Measurements from ENCODE around the gene IGFBP2. TPM values are rescaled to one million over a fixed set of nuclear protein-coding genes. Genes with fewer than 3 reads are reported as not detected.

Gene IGFBP2
- total and polyA plus RNA-seq, 2 of the 8 experiments (the other 6 are each of a cell fraction or from before 2014, with no cell fraction given), result 326 to 782 TPM

- H3K56ac ChIP-seq (replicated peaks; ENCODE audit: insufficient read length, low read depth, low read length), result no peak overlapping the region
- ChIA-PET POLR2A (ENCODE audit: partially characterized antibody) (interaction anchor here (0.8 to 1.2 kb wide), 5 partner anchors 15 to 168 kb away, joined by 3 to 5 read pairs (median 3); partner anchors contain the start of gene RPL37A), CTCF (ENCODE audit: partially characterized antibody) (interaction anchor here (0.6 to 15.9 kb wide), 39 partner anchors 8 to 1792 kb away, joined by 3 to 493 read pairs (median 6); partner anchors contain the start of genes IGFBP2 and IGFBP5)
- no peak overlapping the region for H2AFZ ChIP-seq (ENCODE audit: low read length)
- no peak overlapping the region for H3K14ac ChIP-seq (ENCODE audit: insufficient read length)
- no peak overlapping the region for H2BK120ac ChIP-seq (replicated peaks; ENCODE audit: low read depth, low read length)
- H4K5ac ChIP-seq (ENCODE audit: insufficient read length, low read depth, low read length), result no peak overlapping the region
- H3K4ac ChIP-seq (replicated peaks; ENCODE audit: insufficient read length, low read depth, low read length), result no peak overlapping the region
- H2AK5ac ChIP-seq (ENCODE audit: low read depth, low read length), result no peak overlapping the region
- no peak overlapping the region for H3K27ac ChIP-seq (ENCODE audit: low read depth, low read length)
- no peak overlapping the region for H3K18ac ChIP-seq (ENCODE audit: extremely low read depth, low read length)
- no peak overlapping the region for H4K91ac ChIP-seq (replicated peaks; ENCODE audit: insufficient read length, low read length)
- no peak overlapping the region for H2BK20ac ChIP-seq (ENCODE audit: low read length)
- H3K4me1 ChIP-seq (replicated peaks in 1 of 4; ENCODE audit: control insufficient read depth in 3 of 4, insufficient read depth in 4 of 4, low read length in 3 of 4), result peaks cover 0 to 13% (median 10%) of the 10 kb centered on the region in 4 experiments; a peak in 6 of 7 replicates
- FAIRE-seq (peak; percentile 99), DNase-seq (ENCODE audit: low read depth in 1 of 2, low spot score in 2 of 2) (peak; percentile 71 to 92)
- peaks cover 0 to 16% (median 9%) of the 10 kb centered on the region in 4 experiments; a peak in 5 of 8 replicates for H3K36me3 ChIP-seq (ENCODE audit: control insufficient read depth in 2 of 4, insufficient read depth in 4 of 4, low read length in 3 of 4)
- no peaks in the 10 kb centered on the region for H3K79me2 ChIP-seq (ENCODE audit: control insufficient read depth in 1 of 2, insufficient read depth in 2 of 2, low read length in 2 of 2)
- H3K9ac ChIP-seq (replicated peaks in 1 of 4; ENCODE audit: extremely low read depth in 1 of 4, low read depth in 3 of 4, low read length in 3 of 4), result no peak overlapping the region
- H3K27me3 ChIP-seq (replicated peaks in 1 of 4; ENCODE audit: control insufficient read depth in 3 of 4, extremely low read depth in 1 of 4, insufficient read depth in 3 of 4, low read length in 3 of 4), result no peaks in the 10 kb centered on the region
- no peak overlapping the region for H3K23ac ChIP-seq (ENCODE audit: insufficient read length)
- 35% methylated on average over 9 of the region's 9 CpGs; no CpG with 5 or more reads in 1 of the 2 experiments for WGBS, 2 experiments (ENCODE audit: extremely low coverage in 1 of 2, insufficient coverage in 1 of 2, insufficient read length in 1 of 2, insufficient replicate concordance in 2 of 2, low coverage in 1 of 2, low lambda C conversion rate in 2 of 2, missing lambda C conversion rate in 1 of 2)
- no peaks in the 10 kb centered on the region for H3K9me3 ChIP-seq (ENCODE audit: insufficient read depth in 2 of 2, low read depth in 1 of 2, low read length in 1 of 2)
- H2BK5ac ChIP-seq (ENCODE audit: low read depth, low read length), result no peak overlapping the region
- peak overlapping the region; percentile 11; the same call in 1 of the 2 replicates for H2BK12ac ChIP-seq (ENCODE audit: low read depth, low read length)
- no peak overlapping the region for H2BK15ac ChIP-seq (ENCODE audit: low read length)
- no peaks in the 10 kb centered on the region for H3K23me2 ChIP-seq (ENCODE audit: low read depth, low read length)
- peaks cover 2 to 3% of the 10 kb centered on the region in 2 experiments for H4K20me1 ChIP-seq (replicated peaks in 1 of 2; ENCODE audit: control insufficient read depth in 1 of 2, insufficient read depth in 2 of 2, low read length in 2 of 2)
- no peaks in the 10 kb centered on the region for H3K79me1 ChIP-seq (ENCODE audit: low read depth, low read length)
- no peak overlapping the region for H4K8ac ChIP-seq (ENCODE audit: extremely low read depth, insufficient read depth, low read length)
- no peak overlapping the region; a peak in 1 of 8 replicates for H3K4me3 ChIP-seq (ENCODE audit: extremely low read depth in 1 of 4, insufficient read depth in 2 of 4, low read depth in 3 of 4, low read length in 4 of 4)
- H3K4me2 ChIP-seq (ENCODE audit: insufficient read depth in 1 of 2, low read depth in 2 of 2, low read length in 2 of 2), result no peak overlapping the region
- TF ChIP-seq SIN3A (conservative IDR thresholded peaks at IDR 0.05 in 1 of 2, IDR thresholded peaks at IDR 0.05 in 1 of 2; ENCODE audit: low read depth in 1 of 2, low read length in 2 of 2), result peak in 1 of 2 experiments; percentile 83; a peak in 2 of 4 replicates
- TF ChIP-seq NRF1 (IDR thresholded peaks at IDR 0.05; ENCODE audit: low read depth, low read length), result no peak
- 0 out of 4 replicates have a peak, but pooled peaks of 1 of the 2 experiments have one; percentile 6 for TF ChIP-seq HDAC2 (IDR thresholded peaks at IDR 0.05; ENCODE audit: borderline replicate concordance in 1 of 2, low read depth in 2 of 2, low read length in 2 of 2)
- TF ChIP-seq CTBP2 (IDR thresholded peaks at IDR 0.05; ENCODE audit: borderline replicate concordance, insufficient read depth, insufficient read length, low read length), result peak; percentile 64
- TF ChIP-seq JUND (IDR thresholded peaks at IDR 0.05; ENCODE audit: low read length), result peak; percentile 15; the same call in 1 of the 2 replicates
- no peak for TF ChIP-seq EP300 (IDR thresholded peaks at IDR 0.05; ENCODE audit: borderline replicate concordance in 1 of 2, low read depth in 2 of 2, low read length in 2 of 2)
- no peak for TF ChIP-seq GABPA (IDR thresholded peaks at IDR 0.05; ENCODE audit: borderline replicate concordance, insufficient read depth, low read length)
- TF ChIP-seq YY1 (IDR thresholded peaks at IDR 0.05; ENCODE audit: low read depth, low read length), result peak; percentile 66; the same call in 1 of the 2 replicates
- no peak for TF ChIP-seq BACH1 (IDR thresholded peaks at IDR 0.05; ENCODE audit: low read length)
- TF ChIP-seq MAFK (IDR thresholded peaks at IDR 0.05; ENCODE audit: low read depth, low read length), result no peak
Observed at GRCh38 chr2:216666461-216667233, 33.4 kb downstream of the IGFBP2 start.

Data from H1 (cell line).